HepG2 (cell line): ENCODE results near the gene PLPPR2. TPM values are rescaled to one million over a fixed set of nuclear protein-coding genes. Genes with fewer than 3 reads are reported as not detected.

Source experiments
- ADNP ChIP-seq: sonication (generic); formaldehyde crosslinking; IDR thresholded peaks from 2 replicates; pipeline ENCODE4 v1.4.0; 2020; ENCODE audit warnings: missing genetic modification reagents
- ARNTL ChIP-seq: sonication (generic); formaldehyde crosslinking; IDR thresholded peaks from 2 replicates; pipeline ENCODE4 v1.4.0; 2020; ENCODE audit warnings: mild to moderate bottlenecking, missing genetic modification reagents
- BRCA1 ChIP-seq: sonication (generic); formaldehyde crosslinking; IDR thresholded peaks from 2 replicates; pipeline ENCODE4 v1.4.0; 2020; ENCODE audit warnings: missing genetic modification reagents
- CCAR2 ChIP-seq: fragments of 200-400 bp; formaldehyde crosslinking; optimal IDR thresholded peaks from 2 replicates; pipeline ENCODE3; 2018; ENCODE audit warnings: low read depth, mild to moderate bottlenecking, low read length, moderate library complexity
- EHMT2 ChIP-seq: fragments of 200-600 bp; sonication (generic); IDR thresholded peaks from 2 replicates; pipeline ENCODE4 v1.7.0; 2017; ENCODE audit warnings: antibody characterized with exemption, low read depth, low read length, borderline replicate concordance
- HMG20B ChIP-seq: conservative IDR thresholded peaks from 2 replicates; pipeline ENCODE4 v1.6.1; 2016; ENCODE audit warnings: missing genetic modification reagents, missing compliant biosample characterization
- KDM2A ChIP-seq: sonication (generic); formaldehyde crosslinking; IDR thresholded peaks from 2 replicates; pipeline ENCODE4 v1.4.0; 2020; ENCODE audit warnings: low read depth, missing genetic modification reagents, borderline replicate concordance
- KLF16 ChIP-seq, 2 experiments: sonication (generic) in 1 of 2; formaldehyde crosslinking in 1 of 2; IDR thresholded peaks; 2 replicates each; pipeline versions ENCODE4 v1.6.1 to v1.8.0; 2016 to 2023; ENCODE audit warnings: missing genetic modification reagents in 2 of 2, missing compliant biosample characterization in 1 of 2
- MTA3 ChIP-seq: sonication (generic); formaldehyde crosslinking; IDR thresholded peaks from 2 replicates; pipeline ENCODE4 v1.4.0; 2020; ENCODE audit warnings: missing genetic modification reagents
- NFRKB ChIP-seq: fragments of 450-650 bp; IDR thresholded peaks from 2 replicates; pipeline ENCODE4 v1.6.1; 2017
- NR2C2 ChIP-seq: sonication (generic); formaldehyde crosslinking; IDR thresholded peaks from 2 replicates; pipeline ENCODE4 v1.4.0; 2020; ENCODE audit warnings: missing genetic modification reagents, mild to moderate bottlenecking, moderate library complexity, borderline replicate concordance
- RAD21 ChIP-seq: fragments of 450-650 bp; formaldehyde crosslinking; IDR thresholded peaks from 2 replicates; pipeline ENCODE4 v1.5.0; 2020; ENCODE audit warnings: mild to moderate bottlenecking
- TRIM24 ChIP-seq: sonication (generic); formaldehyde crosslinking; IDR thresholded peaks from 2 replicates; pipeline ENCODE4 v1.8.0; 2022; ENCODE audit warnings: mild to moderate bottlenecking, missing genetic modification reagents
- ZBTB20 ChIP-seq: sonication (generic); formaldehyde crosslinking; IDR thresholded peaks from 2 replicates; pipeline ENCODE4 v1.8.1; 2023; ENCODE audit warnings: missing genetic modification reagents, low read depth, mild to moderate bottlenecking, borderline replicate concordance
- ZC3H4 ChIP-seq: sonication (generic); formaldehyde crosslinking; IDR thresholded peaks from 2 replicates; pipeline ENCODE4 v1.4.0; 2020; ENCODE audit warnings: missing genetic modification reagents, borderline replicate concordance
- ZNF292 ChIP-seq: sonication (generic); formaldehyde crosslinking; IDR thresholded peaks from 2 replicates; pipeline ENCODE4 v1.8.1; 2022; ENCODE audit warnings: mild to moderate bottlenecking, low read depth, missing genetic modification reagents, borderline replicate concordance
- ZNF550 ChIP-seq: sonication (generic); formaldehyde crosslinking; IDR thresholded peaks from 2 replicates; pipeline ENCODE4 v1.4.0; 2020; ENCODE audit warnings: mild to moderate bottlenecking, missing genetic modification reagents, borderline replicate concordance
- ZNF557 ChIP-seq: sonication (generic); formaldehyde crosslinking; IDR thresholded peaks from 2 replicates; pipeline ENCODE4 v1.4.0; 2020; ENCODE audit warnings: missing genetic modification reagents
- ZNF607 ChIP-seq: sonication (generic); formaldehyde crosslinking; IDR thresholded peaks from 2 replicates; pipeline ENCODE4 v1.5.1; 2020; ENCODE audit warnings: missing genetic modification reagents, mild to moderate bottlenecking, borderline replicate concordance
- ZNF616 ChIP-seq: sonication (generic); formaldehyde crosslinking; IDR thresholded peaks from 2 replicates; pipeline ENCODE4 v1.5.0; 2020; ENCODE audit warnings: low read depth, mild to moderate bottlenecking, missing genetic modification reagents
- ZNF816 ChIP-seq: sonication (generic); formaldehyde crosslinking; IDR thresholded peaks from 2 replicates; pipeline ENCODE4 v1.8.0; 2022; ENCODE audit warnings: missing genetic modification reagents, mild to moderate bottlenecking, borderline replicate concordance
- ZNF878 ChIP-seq: sonication (generic); formaldehyde crosslinking; IDR thresholded peaks from 2 replicates; pipeline ENCODE4 v1.8.1; 2023; ENCODE audit warnings: mild to moderate bottlenecking, missing genetic modification reagents, moderate library complexity
- ZNF883 ChIP-seq: sonication (generic); formaldehyde crosslinking; IDR thresholded peaks from 2 replicates; pipeline ENCODE4 v1.5.1; 2020; ENCODE audit warnings: mild to moderate bottlenecking, missing genetic modification reagents; ENCODE audit errors: not compliant biosample characterization
- polyA plus RNA-seq, 8 experiments: library from polyadenylated mRNA; depleted of rRNA in 3 of 8; stranded (reverse) in 7 of 8; unstranded in 1 of 8; fragments of >200 nt; fragmentation: Illumina TruSeq in 4 of 8; extraction: Trizol in 4 of 8; gene quantifications; 2 replicates each; pipeline versions ENCODE4 v1.2.1 to v1.2.3, GENCODE V29; 2011 to 2016; ENCODE audit warnings: low read depth in 4 of 8, missing spikeins in 1 of 8, mixed read lengths in 1 of 8; ENCODE audit not compliant: insufficient read depth in 1 of 8
- total RNA-seq, 5 experiments: library from RNA; depleted of rRNA; stranded (reverse); fragments of >200 nt; fragmentation: Illumina TruSeq; extraction: Trizol; gene quantifications; 2 replicates each; pipeline ENCODE4 v1.2.3, GENCODE V29; 2016; ENCODE audit warnings: low read depth in 1 of 5
- TF ChIP-seq, protein P1 (sequence below): sonication (generic); formaldehyde crosslinking; IDR thresholded peaks from 2 replicates; pipeline ENCODE4 v1.4.0; 2020; ENCODE audit warnings: missing genetic modification reagents, mild to moderate bottlenecking, borderline replicate concordance
- TF ChIP-seq, protein P2 (sequence below): sonication (generic); formaldehyde crosslinking; conservative IDR thresholded peaks from 2 replicates; pipeline ENCODE4 v1.4.0; 2020; ENCODE audit warnings: missing genetic modification reagents

The PLPPR2 gene
- total and polyA plus RNA-seq, 2 of the 13 experiments (the other 11 are each of a cell fraction or from before 2014, with no cell fraction given) = 1.5 to 2.1 TPM

DNA sequence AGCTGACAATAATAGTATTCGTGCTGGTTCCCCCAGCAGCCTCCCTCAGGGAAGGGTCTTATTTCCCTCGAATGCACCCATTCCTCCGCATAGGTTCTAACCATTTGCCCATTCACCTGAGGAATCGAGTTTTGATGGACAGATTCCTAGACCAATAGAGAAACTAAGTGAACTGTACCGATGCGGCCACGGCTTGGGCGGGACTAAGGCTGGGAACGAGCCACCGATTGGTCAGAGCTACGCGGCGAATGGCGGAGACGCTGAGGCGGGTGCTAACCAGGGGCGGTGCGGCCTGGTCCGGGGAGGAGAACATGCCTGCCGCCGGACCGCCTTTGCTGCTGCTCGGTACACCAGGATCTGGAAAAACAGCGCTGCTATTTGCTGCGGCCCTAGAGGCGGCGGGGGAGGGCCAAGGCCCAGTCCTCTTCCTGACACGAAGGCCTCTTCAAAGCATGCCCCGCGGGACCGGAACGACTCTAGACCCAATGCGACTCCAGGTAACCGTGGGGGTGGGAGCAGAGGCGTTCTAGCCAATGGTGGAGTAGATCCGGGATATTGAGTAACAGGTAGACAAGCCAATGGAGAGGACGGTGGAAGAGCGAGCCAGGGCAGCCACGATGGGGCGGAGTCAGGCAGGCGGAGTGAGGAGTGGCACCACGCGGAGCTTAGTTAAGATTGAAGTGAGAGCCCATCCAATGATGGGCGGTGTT is 19.4 kb downstream of the PLPPR2 start, which contains the start of gene SWSAP1 (continued):
- no peak for TF ChIP-seq TRIM24 (CRISPR knock-in tag)
- TF ChIP-seq ADNP = no peak
- TF ChIP-seq ZNF550 (CRISPR knock-in tag) = peak; percentile 91; the same call in 1 of the 2 replicates
- no peak for TF ChIP-seq ZBTB20 (CRISPR knock-in tag)
- no peak for TF ChIP-seq NFRKB
- TF ChIP-seq ZNF616 (CRISPR knock-in tag) = no peak
- TF ChIP-seq NR2C2 (CRISPR knock-in tag) = peak; percentile 79
- no peak for TF ChIP-seq BRCA1 (CRISPR knock-in tag)
- TF ChIP-seq, protein P1, sequence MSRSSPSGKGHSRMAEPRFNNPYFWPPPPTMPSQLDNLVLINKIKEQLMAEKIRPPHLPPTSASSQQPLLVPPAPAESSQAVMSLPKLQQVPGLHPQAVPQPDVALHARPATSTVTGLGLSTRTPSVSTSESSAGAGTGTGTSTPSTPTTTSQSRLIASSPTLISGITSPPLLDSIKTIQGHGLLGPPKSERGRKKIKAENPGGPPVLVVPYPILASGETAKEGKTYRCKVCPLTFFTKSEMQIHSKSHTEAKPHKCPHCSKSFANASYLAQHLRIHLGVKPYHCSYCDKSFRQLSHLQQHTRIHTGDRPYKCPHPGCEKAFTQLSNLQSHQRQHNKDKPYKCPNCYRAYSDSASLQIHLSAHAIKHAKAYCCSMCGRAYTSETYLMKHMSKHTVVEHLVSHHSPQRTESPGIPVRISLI = no peak
- TF ChIP-seq EHMT2 = peak; percentile 23; the same call in 1 of the 2 replicates
- TF ChIP-seq ZNF883 (CRISPR knock-in tag) = peak; percentile 84
- no peak for TF ChIP-seq ZNF292
- TF ChIP-seq ZNF816 (CRISPR knock-in tag) = peak; percentile 19; the same call in 1 of the 2 replicates
- peak; percentile 45; the same call in 1 of the 2 replicates for TF ChIP-seq ZC3H4
- no peak for TF ChIP-seq HMG20B (CRISPR knock-in tag)
- TF ChIP-seq, protein P2, sequence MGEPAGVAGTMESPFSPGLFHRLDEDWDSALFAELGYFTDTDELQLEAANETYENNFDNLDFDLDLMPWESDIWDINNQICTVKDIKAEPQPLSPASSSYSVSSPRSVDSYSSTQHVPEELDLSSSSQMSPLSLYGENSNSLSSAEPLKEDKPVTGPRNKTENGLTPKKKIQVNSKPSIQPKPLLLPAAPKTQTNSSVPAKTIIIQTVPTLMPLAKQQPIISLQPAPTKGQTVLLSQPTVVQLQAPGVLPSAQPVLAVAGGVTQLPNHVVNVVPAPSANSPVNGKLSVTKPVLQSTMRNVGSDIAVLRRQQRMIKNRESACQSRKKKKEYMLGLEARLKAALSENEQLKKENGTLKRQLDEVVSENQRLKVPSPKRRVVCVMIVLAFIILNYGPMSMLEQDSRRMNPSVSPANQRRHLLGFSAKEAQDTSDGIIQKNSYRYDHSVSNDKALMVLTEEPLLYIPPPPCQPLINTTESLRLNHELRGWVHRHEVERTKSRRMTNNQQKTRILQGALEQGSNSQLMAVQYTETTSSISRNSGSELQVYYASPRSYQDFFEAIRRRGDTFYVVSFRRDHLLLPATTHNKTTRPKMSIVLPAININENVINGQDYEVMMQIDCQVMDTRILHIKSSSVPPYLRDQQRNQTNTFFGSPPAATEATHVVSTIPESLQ (CRISPR knock-in tag) = no peak
- TF ChIP-seq KDM2A (CRISPR knock-in tag) = peak; percentile 92
- TF ChIP-seq ZNF607 = peak; percentile 78; the same call in 1 of the 2 replicates
- no peak for TF ChIP-seq ZNF557
- no peak for TF ChIP-seq ZNF878 (CRISPR knock-in tag)
- TF ChIP-seq RAD21 = peak; percentile 42; the same call in 1 of the 2 replicates
- TF ChIP-seq KLF16 (CRISPR knock-in tag; IDR thresholded peaks at IDR 0.05) = peak in 1 of 2 experiments; percentile 87; a peak in 2 of 4 replicates
- no peak for TF ChIP-seq MTA3 (CRISPR knock-in tag)
- TF ChIP-seq CCAR2 = no peak
- TF ChIP-seq ARNTL (CRISPR knock-in tag) = no peak
